SU-DHL-6 (cell line): ENCODE measurements around the gene GLYATL2.

Experiments used
- H2AFZ ChIP-seq: fragments of 200-600 bp; sonication (generic); 2 replicates; pipeline ENCODE4 v1.6.1; 2014; ENCODE audit warnings: low read depth, mild to moderate bottlenecking, moderate library complexity, mixed read lengths, antibody characterized with exemption, low read length; ENCODE audit not compliant: severe bottlenecking
- H3F3A ChIP-seq: fragments of 200-600 bp; shearing (Covaris generic); 2 replicates; pipeline ENCODE4 v1.6.0; 2016; ENCODE audit warnings: antibody characterized with exemption, mild to moderate bottlenecking; ENCODE audit not compliant: insufficient read depth
- H3K27ac ChIP-seq: fragments of 200-600 bp; sonication (generic); 2 replicates; pipeline ENCODE4 v1.5.1; 2016; ENCODE audit warnings: low read depth, mild to moderate bottlenecking, low read length, moderate library complexity, mixed read lengths
- H3K27me3 ChIP-seq: fragments of 200-600 bp; sonication (generic), shearing (Covaris generic); 2 replicates; pipeline ENCODE4 v1.6.0; 2014; ENCODE audit warnings: mild to moderate bottlenecking, low read length
- H3K36me3 ChIP-seq: fragments of 200-600 bp; sonication (generic); 2 replicates; pipeline ENCODE4 v1.6.1; 2014; ENCODE audit warnings: mild to moderate bottlenecking, low read length, mixed read lengths
- H3K4me2 ChIP-seq: fragments of 300-600, 200-600 bp; shearing (Covaris generic), sonication (generic); 2 replicates; pipeline ENCODE4 v1.6.0; 2014; ENCODE audit warnings: low read length, low read depth, mild to moderate bottlenecking; ENCODE audit not compliant: poor library complexity, severe bottlenecking
- H3K4me3 ChIP-seq: fragments of 200-600 bp; sonication (generic); 2 replicates; pipeline ENCODE4 v1.5.1; 2014; ENCODE audit warnings: antibody characterized with exemption, low read length, mild to moderate bottlenecking, mixed read lengths; ENCODE audit not compliant: insufficient read depth, poor library complexity, severe bottlenecking
- H3K79me2 ChIP-seq: fragments of 200-600 bp; sonication (generic); 2 replicates; pipeline ENCODE4 v1.6.1; 2014; ENCODE audit warnings: mild to moderate bottlenecking, low read length, moderate library complexity; ENCODE audit not compliant: insufficient read depth
- H3K9ac ChIP-seq: fragments of 200-600 bp; sonication (generic); 2 replicates; pipeline ENCODE4 v1.7.0; 2014; ENCODE audit warnings: mild to moderate bottlenecking, low read length
- H3K9me2 ChIP-seq: fragments of 200-600 bp; sonication (generic); replicated peaks from 2 replicates; pipeline ENCODE4 v1.6.1; 2014; ENCODE audit warnings: low read length; ENCODE audit not compliant: insufficient read depth
- H3K9me3 ChIP-seq: fragments of 200-600 bp; sonication (generic); 2 replicates; pipeline ENCODE4 v1.6.1; 2014; ENCODE audit warnings: low read length, mixed read lengths; ENCODE audit not compliant: insufficient read depth
- H4K20me1 ChIP-seq: fragments of 200-600 bp; sonication (generic); 2 replicates; pipeline ENCODE4 v1.6.1; 2014; ENCODE audit warnings: low read depth, mild to moderate bottlenecking, antibody characterized with exemption, low read length, moderate library complexity, mixed read lengths
- EZH2phosphoT487 ChIP-seq: fragments of 200-600 bp; sonication (generic), shearing (Covaris generic); conservative IDR thresholded peaks from 2 replicates; pipeline ENCODE4 v1.6.1; 2018; ENCODE audit warnings: mild to moderate bottlenecking, antibody characterized with exemption, low read length, moderate library complexity, mixed read lengths
- TF ChIP-seq, protein P1 (sequence below): fragments of 200-600 bp; sonication (generic); IDR thresholded peaks from one replicate; pipeline ENCODE4 v1.5.1; 2017; ENCODE audit warnings: antibody characterized with exemption, mild to moderate bottlenecking, low read length, moderate library complexity; ENCODE audit not compliant: insufficient read depth, poor library complexity, severe bottlenecking

The GLYATL2 gene

DNA sequence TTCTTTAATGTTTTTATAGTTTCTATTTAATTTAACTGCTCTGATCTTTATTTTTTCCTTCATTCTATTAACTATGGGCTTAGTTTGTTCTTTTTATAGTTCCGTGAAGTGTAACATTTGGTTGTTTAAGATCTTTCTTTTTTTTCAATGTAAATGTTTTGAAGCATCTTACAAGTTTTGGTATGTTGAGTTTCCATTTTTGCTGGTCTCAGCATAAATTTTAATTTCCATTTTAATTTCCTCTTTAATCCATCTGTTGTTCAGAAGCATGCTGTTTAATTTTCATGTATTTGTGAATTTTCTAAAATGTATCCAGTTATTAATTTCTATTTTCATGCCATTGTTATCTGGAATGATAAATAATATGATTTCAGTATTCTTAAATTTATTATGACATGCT lies 17.0 kb upstream of the GLYATL2 start:
- no peaks in the 10 kb centered on the region for H3K79me2 ChIP-seq
- H3K9me3 ChIP-seq: no peaks in the 10 kb centered on the region
- H3K9ac ChIP-seq: no peak overlapping the region
- no peak overlapping the region for H2AFZ ChIP-seq
- H3K9me2 ChIP-seq: no peaks in the 10 kb centered on the region
- H3K4me3 ChIP-seq: no peak overlapping the region
- no peaks in the 10 kb centered on the region for H4K20me1 ChIP-seq
- H3K36me3 ChIP-seq: no peaks in the 10 kb centered on the region
- no peak overlapping the region for H3K4me2 ChIP-seq
- TF ChIP-seq, protein P1, sequence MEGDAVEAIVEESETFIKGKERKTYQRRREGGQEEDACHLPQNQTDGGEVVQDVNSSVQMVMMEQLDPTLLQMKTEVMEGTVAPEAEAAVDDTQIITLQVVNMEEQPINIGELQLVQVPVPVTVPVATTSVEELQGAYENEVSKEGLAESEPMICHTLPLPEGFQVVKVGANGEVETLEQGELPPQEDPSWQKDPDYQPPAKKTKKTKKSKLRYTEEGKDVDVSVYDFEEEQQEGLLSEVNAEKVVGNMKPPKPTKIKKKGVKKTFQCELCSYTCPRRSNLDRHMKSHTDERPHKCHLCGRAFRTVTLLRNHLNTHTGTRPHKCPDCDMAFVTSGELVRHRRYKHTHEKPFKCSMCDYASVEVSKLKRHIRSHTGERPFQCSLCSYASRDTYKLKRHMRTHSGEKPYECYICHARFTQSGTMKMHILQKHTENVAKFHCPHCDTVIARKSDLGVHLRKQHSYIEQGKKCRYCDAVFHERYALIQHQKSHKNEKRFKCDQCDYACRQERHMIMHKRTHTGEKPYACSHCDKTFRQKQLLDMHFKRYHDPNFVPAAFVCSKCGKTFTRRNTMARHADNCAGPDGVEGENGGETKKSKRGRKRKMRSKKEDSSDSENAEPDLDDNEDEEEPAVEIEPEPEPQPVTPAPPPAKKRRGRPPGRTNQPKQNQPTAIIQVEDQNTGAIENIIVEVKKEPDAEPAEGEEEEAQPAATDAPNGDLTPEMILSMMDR: no peak
- no peak for TF ChIP-seq EZH2phosphoT487
- no peaks in the 10 kb centered on the region; the same call in 1 of the 2 replicates for H3K27me3 ChIP-seq
- no peak overlapping the region for H3K27ac ChIP-seq
- no peaks in the 10 kb centered on the region for H3F3A ChIP-seq

DNA sequence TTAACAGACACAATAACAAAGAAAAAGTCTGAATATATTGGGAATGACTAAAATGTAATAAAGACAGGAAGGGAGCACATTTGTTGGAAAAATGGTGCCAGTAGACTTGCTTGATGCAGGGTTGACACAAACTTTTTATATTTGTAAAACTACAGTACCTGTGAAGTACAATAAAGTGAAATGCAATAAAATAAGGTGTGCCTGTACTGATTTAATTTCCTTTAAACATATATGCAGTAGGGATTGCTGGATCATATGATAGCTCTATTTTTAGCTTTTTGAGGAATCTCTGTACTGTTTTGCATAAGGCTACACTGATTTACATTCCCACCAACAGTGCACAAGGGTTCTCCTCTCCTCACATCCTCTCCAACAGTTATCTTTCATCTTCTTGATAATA lies 12.3 kb upstream of the GLYATL2 start:
- Histone ChIP-seq H3K9me2 (no peaks in the 10 kb centered on the region), H2AFZ (no peak overlapping the region), H3K27me3 (no peaks in the 10 kb centered on the region; the same call in 1 of the 2 replicates), H4K20me1 (no peaks in the 10 kb centered on the region), H3K4me3 (no peak overlapping the region), H3K79me2 (no peaks in the 10 kb centered on the region), H3K9me3 (no peaks in the 10 kb centered on the region), H3K9ac (no peak overlapping the region), H3K27ac (no peak overlapping the region), H3K36me3 (no peaks in the 10 kb centered on the region), H3K4me2 (no peak overlapping the region), H3F3A (no peaks in the 10 kb centered on the region)
- TF ChIP-seq, protein P1: no peak
- TF ChIP-seq EZH2phosphoT487: no peak

DNA sequence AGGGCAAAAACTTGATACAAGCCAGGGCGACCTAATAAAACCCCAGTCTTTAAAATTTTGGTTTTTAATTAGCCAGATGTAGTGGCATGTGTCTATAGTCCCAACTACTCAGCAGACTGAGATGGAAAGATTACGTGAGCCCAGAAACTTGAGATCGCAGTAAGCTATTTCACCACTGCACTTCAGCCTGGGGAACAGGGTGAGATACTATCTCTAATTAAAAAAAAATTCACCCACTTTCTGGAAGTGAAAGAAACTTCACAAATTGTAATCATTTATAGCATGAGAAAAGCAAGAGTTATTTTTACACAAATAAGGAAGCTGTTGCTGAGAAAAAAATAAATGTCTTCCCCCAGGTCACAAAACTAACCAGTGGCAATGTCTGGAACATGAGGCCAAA lies 882 bp upstream of the GLYATL2 start:
- no peak overlapping the region for H3K4me2 ChIP-seq
- H3K79me2 ChIP-seq: no peaks in the 10 kb centered on the region
- H4K20me1 ChIP-seq: no peaks in the 10 kb centered on the region
- no peak overlapping the region for H3K27ac ChIP-seq
- no peak overlapping the region for H2AFZ ChIP-seq
- no peaks in the 10 kb centered on the region for H3F3A ChIP-seq
- no peaks in the 10 kb centered on the region for H3K27me3 ChIP-seq
- no peaks in the 10 kb centered on the region for H3K9me3 ChIP-seq
- TF ChIP-seq, protein P1: no peak
- TF ChIP-seq EZH2phosphoT487: no peak
- no peaks in the 10 kb centered on the region for H3K9me2 ChIP-seq
- no peaks in the 10 kb centered on the region for H3K36me3 ChIP-seq
- H3K9ac ChIP-seq: no peak overlapping the region
- H3K4me3 ChIP-seq: no peak overlapping the region
